H1 (cell line): ENCODE measurements around the gene ANXA4. TPM values are rescaled to one million over a fixed set of nuclear protein-coding genes. Genes with fewer than 3 reads are reported as not detected.

Source experiments
- BCL11A ChIP-seq, 2 experiments: IDR thresholded peaks; one replicate each; pipeline ENCODE4 v1.6.1; 2011; ENCODE audit warnings: low read depth in 2 of 2, low read length in 2 of 2, mild to moderate bottlenecking in 2 of 2
- CHD2 ChIP-seq: IDR thresholded peaks from 2 replicates; pipeline ENCODE4 v1.6.1; 2012; ENCODE audit warnings: low read length, improper control_type of control experiment
- FOSL1 ChIP-seq: IDR thresholded peaks from 2 replicates; pipeline ENCODE4 v1.6.1; 2011; ENCODE audit warnings: mild to moderate bottlenecking, low read depth, low read length, moderate library complexity; ENCODE audit not compliant: insufficient read depth
- polyA plus RNA-seq, 7 experiments: library from polyadenylated mRNA; depleted of rRNA in 3 of 7; stranded (reverse) in 5 of 7; unstranded in 2 of 7; fragments of >200 nt in 5 of 7; fragments of 200-250 nt in 2 of 7; gene quantifications; 1 replicate in 5 of 7; 2 replicates in 1 of 7; 4 replicates in 1 of 7; pipeline versions ENCODE4 v1.2.1 to v1.2.3, GENCODE V29; 2011 to 2013; ENCODE audit warnings: missing spikeins in 2 of 7, mixed read lengths in 2 of 7
- total RNA-seq: library from RNA; stranded (reverse); fragmentation: NEBNext Ultra II Directional; extraction: Animal tissue kit (Norgen Biotek cat#: 25700); gene quantifications from 2 replicates; pipeline ENCODE4 v1.2.1, GENCODE V29; 2021

The ANXA4 gene
- total and polyA plus RNA-seq, 2 of the 8 experiments (the other 6 are each of a cell fraction or from before 2014, with no cell fraction given) = 9.4 to 17.6 TPM

GRCh38 chr2:69790601-69790959 lies 48.6 kb downstream of the ANXA4 start (continued):
- TF ChIP-seq CHD2 (no peak), BCL11A (IDR thresholded peaks at IDR 0.05; ENCODE audit: low read depth in 2 of 2, low read length in 2 of 2) (no peak), FOSL1 (no peak)
